GM21723 (cell line): ENCODE data around the gene TREML4.

Source experiments
- ATAC-seq: cut with Tn5 transposase; IDR thresholded peaks from one replicate; pipeline ENCODE4 v1.9.1; 2021; ENCODE audit warnings: mild to moderate bottlenecking, moderate library complexity; ENCODE audit not compliant: unreplicated experiment

The TREML4 gene

DNA sequence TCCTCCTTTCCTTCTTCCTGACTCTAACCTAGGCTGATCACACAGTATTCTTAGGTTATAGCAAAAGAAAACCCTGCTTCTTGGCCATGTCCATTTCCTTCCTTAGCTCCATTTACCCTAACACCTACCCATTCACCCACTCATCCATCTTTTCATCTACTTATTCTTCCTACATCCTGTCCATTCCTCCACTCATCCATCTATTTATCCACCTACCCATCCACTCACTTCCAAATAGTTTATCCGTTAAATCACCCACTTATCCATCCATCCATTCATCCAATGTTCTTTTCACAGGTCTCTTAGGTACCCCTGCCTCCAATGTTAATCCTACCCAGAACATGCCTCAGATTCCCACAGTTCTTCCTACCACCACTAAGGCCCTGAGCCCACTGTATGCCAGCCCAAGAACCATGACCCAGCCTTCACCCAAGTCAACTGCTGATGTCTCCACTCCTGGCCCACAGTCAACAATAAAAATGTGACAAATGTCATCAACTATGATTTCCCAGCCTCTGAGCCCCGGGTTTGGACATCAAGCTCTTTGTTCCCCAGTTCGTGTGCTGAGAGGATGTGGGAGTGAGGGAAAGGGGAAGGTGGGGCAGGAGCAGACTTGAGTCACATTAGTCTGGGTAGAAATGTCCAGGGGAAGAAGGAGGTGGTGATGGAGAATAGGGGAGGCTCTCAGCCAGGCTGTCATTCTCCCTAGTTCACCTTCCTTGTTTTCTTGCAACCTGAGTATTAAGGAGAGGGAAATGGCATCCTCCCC is 24.4 kb downstream of the TREML4 start:
- no peak for ATAC-seq

DNA sequence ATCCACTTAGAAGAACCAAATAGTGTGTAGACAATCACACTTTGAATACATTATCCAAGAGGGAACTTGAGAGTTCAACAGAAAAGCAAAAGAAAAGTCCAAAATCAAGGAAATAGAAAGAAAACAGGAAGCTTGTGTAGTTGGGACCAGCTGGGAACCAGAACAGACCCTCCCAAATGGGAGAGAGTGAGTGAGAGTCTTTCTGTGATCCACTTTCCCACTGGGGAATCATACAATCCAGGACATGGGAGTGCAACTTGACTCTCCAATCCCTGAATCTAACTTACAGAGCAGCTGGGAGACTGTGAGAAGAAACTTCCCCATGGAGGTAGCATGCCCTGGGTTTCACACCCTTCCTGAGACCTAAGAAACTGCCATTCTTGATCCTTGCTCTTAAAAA is 27.0 kb downstream of the TREML4 start:
- no peak for ATAC-seq

DNA sequence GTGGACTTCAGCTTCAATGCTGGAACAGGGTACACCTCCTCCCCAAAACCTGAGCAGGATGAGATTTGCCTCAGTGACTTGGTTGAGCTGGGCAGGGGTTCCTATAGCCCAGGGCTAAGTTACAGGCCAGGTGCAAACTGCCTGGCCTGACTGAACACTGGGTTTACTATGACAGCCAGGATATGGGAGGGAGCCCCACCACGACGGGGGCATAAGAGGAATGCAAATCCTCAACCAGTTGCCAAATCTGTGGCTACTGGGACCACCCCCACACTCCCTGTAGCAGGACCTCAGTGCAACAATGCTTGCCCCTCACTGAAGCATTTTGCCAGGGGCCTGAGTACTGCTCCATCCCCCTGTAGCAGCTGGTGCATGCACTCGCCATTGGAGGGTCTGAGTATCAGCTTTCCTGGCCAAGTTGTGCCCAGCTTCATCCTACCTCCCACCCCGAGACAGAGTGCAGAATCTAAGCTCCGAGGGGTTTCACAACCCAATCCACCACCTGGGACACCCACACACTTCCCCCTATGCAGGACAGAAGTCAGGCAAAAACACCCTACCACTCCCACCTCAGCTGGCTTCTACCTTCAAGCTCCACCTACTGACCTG is 27.6 kb downstream of the TREML4 start:
- peak; percentile 41 for ATAC-seq

DNA sequence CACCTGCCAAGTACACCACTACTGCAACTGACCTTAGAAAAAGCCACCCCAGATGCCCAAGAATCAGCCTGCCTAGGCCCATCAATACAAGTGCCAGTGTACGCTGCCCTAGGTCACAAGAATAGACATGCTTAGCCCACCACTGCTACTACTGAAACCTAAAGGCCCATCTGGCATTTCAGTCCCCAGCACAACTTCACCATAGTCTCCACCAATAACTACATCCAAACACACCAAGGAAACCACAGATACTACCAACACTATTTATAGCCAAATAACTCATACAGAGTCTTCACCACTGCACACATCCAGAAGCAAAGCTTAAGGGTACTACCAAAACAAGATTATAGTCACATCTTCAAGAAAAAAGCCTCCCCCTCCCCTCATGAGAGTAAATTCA is 28.2 kb downstream of the TREML4 start:
- ATAC-seq = peak; percentile 84

DNA sequence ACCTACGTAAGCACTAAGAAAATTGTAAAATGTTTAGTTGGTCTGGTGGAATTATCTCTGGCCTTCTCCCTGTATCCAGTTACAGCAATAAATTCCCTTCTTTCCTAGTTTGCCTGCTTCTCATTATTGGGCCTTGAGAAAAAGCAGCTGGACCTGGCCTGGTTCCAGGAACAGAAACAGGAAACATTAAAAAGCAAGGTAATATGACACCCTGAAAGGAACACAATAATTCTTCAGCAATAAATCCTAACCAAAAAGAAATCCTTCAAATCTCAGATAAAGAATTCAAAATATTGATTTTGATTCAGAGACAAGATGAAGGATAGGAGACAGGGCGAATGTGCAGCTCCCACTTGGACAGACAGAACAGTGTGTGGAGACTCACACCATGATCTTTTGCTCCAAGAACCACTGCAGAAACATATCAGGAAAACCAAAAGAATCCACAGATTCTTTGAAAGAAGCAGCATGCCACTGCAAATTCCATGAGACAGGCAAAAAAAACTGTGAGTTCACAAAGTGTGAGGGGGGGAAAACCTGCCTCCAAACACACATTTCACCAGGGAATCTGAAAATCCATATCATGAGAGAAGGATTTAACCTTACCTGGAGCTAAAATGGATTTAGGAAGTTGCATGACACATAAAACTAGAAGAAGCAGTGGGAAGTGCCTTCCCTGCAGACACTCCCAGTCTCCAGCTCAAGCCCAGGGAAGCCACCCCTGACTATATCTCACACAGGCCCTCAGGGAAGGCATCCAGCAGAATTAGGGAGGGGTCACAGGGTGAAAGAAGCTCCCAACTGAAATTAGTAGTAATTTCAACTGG is 29.4 kb downstream of the TREML4 start:
- no peak for ATAC-seq

DNA sequence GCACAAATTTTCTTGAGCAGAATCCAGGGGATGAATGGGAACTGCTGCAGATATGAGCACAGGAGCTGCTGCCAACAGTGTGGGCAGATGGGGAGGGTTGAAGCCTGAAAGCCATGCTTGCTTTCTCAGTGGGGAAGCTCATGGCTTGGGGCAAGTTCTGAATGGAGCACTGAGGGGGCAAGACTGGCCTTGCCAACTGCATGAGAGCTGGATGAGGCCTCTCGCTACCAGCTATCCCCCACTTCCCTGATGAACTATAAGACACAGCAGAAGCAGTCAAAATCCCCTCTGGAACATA is 30.0 kb downstream of the TREML4 start:
- ATAC-seq = no peak

DNA sequence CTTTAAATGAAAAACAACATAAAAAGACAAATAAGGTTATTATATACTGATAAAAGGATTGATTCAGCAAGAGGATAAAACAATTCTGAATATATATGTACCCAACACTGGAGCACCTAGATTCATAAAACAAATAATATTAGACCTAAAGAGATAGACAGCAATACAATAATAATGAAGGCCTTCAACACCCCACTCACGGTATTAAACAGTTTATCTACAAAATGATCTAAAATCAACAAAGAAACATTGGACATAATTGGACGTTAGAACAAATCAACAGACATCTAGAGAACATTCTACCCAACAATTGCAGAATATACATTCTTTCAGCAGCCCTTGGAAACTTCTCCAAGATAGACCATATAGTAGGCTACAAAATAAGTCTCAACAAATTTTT is 34.3 kb downstream of the TREML4 start:
- no peak for ATAC-seq

DNA sequence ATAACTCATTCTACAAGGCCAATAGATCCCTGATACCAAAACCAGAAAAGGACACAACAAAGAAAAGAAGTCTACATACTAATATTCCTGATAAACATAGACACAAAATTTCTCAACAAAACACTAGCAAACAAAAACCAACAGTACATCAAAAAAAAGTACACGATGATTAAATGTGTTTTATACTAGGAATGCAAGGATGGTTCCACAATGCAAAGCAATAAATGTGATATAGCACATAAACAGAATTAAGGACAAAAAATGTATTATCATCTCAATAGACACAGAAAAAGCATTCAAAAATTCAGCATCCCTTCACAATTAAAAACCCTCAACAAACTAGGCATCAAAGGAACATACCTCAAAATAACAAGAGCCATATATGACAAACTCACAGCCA is 35.1 kb downstream of the TREML4 start:
- ATAC-seq = no peak

DNA sequence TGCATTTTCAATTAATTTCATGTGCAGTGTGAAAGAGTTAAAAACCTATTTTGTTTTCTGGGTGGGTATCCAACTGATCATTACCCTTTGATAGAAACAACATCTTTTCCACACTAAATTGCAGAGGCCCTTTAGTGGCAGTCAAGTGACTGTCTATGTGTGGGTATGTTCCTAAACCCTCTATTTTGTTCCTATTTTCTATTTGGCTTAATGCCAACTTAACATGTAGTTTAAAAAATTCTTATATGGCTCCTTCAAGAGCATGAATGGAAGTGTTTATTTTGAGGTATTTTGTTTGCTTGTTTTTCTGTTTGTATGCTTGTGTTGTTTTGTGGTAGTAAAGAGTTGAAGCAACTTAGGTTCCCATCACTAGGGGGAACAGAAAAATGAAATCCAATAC is 38.4 kb downstream of the TREML4 start:
- no peak for ATAC-seq

DNA sequence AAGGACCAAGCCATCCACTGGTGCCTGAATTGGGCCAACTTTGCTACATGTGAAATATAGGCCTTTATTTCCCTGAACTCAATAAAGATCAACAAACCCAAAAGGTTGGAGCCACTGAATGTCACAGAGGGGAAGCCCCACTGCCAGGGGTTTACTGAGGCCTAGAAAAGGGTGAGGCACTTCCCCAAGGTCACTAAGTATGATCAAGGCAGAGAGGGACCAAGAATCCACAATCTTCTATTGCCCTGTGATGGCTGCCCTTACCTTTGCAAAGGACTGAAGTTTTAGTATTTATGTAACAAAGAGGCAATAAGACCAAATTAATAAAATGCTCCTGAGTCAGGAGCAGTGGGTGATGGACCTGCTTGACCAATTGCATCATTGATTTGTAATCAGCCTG is 40.3 kb downstream of the TREML4 start:
- ATAC-seq = no peak

DNA sequence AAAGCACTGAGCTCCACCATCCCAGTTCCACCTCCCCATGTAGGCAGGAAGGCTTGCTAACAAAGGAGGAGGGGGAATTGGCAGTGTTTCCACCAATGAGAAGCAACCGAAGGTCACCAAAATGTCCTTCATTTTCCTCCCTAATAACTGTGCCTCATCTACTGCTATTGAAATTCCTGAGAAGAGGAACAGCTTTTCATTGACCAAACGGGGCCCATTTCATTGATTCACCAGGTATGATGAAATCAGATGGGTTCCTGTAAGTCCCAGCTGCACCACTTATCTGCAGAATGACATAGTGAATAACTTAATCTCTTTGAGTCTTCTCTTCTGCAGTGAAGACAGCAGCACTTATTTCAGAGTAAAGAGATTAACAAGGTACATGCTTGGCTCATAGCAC is 41.0 kb downstream of the TREML4 start:
- ATAC-seq = no peak

DNA sequence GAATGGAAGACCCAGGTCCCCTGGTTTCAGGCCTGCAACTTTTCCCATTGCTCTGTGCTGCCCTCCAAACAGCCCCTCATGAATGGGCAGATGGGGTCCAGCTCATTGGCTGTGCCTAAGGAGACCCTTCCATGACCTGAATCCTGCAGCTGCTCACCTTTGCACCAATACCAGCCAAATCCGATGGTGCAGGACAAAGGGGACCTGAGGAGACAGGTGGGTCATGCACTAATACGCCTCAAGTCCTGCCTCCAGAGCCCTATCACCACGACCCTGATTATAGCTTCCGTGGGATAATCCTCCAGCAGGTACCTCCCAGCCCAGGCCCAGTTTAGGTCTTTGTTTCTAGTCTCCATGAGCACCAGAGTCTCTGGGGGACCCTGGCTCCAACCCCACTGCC is 41.6 kb downstream of the TREML4 start:
- ATAC-seq = no peak

DNA sequence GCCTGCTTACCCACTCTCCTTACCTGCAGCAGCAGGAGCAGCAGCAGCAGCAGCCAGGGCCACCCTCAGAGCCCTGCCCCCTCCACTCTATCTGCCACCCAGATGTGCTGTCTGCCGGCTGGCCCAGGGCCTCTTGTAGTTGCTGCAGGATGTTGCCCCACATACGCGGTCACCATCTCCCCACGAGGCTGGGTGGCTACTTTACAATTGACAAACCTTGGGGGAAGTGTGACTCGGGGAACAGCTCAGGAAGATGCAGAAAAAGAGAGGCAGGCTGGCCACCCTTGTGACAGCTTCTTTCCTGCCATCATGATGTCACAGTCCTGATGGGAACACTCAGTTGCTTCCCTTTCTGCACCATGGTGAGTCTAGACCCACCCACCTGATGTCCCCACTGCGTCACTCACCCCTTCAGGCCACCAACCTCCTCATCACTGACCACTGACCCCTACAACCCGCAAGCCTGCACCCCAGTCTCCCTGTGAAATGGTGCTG is 43.8 kb downstream of the TREML4 start:
- ATAC-seq = no peak

DNA sequence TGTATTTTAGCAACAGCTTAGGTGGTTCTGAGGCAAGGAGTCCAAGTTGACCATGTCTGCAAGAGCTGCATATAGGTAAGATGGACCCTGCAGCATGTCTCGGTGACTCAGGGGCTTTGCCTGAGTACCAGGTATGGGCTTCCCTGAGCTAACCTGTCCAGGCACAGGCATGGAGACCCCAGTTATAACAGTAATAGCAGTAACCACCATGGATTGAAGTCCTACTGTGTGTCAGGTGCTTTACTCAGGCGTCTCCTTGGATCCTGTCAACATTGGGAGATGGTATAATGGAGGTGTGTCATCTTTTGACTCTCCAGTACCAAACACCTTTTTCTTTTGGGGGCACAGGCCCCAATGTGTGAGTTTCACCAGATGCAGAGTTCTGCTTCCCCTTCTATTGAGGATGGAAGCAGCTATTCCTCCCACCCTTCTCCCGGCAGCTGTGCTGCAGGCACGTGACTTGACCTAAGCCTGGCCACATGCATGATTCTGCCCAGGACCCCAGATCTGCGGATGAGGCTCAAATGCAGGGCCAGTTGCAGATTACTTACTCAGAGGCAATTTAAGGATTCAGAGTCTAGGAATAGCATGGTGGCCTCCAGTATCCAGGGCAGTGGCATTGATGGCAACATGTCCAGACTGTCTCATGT is 44.6 kb downstream of the TREML4 start:
- ATAC-seq = no peak

DNA sequence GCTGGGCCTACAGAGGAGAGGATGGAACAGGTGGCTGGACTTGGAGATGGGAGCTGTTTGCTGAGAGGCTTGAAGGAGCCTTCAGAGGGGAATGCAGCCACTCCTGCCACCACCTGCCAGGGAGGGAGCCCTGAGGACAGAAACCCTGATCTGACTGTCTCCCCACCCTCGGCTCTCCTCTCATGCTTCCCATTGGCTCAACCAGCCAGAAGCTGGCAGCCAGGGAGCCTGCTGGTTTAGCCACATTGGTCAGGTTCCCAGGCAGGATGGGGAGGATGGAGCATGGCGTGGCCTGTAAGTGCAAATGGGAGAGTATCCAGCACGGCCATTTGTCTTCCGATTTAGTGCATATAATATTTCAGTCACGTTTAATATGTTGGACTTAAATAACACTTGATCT is 45.6 kb downstream of the TREML4 start:
- ATAC-seq = no peak

DNA sequence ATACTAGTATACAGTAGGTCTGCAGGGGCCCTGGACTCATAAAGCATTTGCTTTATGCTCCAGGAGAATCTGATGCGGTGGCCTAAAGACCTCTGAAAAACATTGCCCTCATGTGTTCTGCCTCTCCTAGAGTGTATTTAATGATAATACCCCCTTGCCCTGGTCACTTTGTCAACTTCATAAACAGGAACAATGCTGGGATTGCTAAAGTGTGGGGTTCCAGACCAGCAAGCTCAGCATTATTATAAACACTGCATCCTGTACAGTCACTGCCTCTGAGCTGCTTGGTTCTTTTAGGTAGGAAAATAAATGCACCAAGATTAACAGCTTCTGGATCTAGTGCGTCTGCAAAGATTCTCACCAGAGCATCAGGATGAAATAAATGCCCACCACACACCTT is 46.1 kb downstream of the TREML4 start:
- ATAC-seq = no peak

DNA sequence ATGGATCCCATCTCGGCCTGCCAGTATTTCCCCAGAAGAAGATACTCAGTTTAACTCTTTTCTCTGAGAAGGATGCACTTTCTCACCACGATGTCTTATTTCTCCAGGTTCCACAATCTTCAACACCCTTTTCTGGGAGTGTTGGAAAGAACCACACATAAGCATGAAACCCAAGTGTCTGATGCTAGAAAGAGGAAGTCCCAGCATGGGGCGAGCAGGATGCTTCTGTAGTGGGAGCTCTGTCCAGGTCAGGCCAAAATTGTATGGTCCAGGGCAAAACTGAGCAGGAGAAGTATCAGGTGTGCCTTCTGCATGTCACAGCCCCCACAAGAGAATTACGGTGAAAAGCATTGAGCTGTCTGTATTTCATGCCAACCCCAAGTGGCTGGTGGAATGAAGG is 47.3 kb downstream of the TREML4 start:
- ATAC-seq = no peak

DNA sequence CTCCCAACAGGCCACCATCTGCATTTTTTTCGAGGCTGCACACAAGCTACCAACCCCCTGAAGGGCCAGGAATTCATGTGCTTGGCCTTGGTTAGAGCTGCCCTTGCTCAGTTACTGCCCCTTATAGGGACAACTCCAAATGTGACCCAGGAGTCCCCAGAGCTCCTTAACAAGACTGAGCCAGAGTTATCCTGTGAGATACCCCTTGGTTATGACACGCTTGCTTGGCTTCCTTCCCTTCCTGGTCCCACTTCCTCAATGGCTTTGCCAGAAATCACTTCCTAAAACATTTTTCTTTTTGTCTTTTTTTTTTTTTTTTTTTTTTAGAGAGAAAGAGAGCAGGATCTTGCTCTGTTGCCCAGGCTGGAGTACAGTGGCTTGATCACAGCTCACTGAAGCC is 49.5 kb downstream of the TREML4 start:
- ATAC-seq = no peak

DNA sequence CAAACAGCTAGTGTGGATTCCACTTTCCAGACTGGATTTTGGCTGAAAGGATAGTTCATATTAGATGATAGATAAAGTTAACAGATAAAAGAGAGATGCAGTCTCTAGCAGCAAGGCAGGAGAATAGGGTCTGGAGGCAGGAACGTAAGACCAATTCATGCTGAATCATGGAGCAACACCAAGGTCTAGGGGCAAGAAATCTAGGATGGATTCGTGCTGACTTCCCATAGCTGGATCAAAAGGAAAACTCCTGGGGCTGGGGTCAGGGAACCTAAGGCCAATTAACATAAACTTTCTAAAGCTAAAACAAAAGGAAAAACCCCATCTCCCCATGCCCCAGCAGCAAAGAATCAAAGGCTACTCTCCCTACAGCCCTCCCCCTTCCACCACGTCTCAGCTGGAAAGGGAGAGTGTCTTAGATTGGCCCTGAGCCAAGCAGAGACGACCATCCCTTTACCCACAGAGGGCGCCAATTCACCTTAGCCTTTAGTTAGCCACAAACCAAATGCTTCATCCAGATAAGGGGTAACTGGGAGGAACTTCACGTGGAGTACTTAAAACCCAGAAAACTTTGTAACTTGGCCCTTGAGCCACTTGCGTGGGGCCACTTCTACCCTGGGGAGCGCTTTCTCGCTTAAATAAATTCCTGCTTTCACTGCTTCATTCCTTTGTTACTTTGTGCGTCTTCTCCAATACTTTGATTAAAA is 50.7 kb downstream of the TREML4 start:
- no peak for ATAC-seq

DNA sequence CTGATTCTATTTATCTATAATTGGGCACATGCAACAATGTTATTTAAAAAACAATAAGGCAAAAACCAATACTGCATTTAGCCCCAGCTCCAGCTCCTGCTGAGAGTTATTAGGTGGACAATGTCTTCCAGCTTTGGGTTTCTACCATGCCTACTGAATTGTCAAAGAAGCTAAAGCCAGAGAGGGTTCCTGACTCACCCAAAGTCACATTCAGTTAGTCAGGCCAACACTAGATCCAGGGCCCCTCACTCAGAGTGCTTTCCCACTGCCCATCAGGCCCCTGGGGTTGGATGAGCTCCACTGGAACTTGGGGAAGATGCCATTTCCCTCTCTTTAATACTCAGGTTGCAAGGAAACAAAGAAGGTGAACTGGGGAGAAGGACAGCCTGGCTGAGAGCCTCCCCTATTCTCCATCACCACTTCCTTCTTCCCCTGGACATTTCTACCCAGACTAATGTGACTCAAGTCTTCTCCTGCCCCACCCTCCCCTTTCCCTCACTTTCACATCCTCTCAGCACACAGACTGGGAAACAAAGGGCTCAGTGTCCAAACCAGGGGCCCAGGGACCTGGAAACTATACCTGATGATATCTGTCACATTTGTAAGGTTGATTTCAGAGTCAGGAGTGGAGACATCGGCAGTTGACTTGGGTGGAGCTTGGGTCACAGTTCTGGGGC is 52.4 kb downstream of the TREML4 start:
- ATAC-seq = no peak
